MM.1S (cell line): ENCODE results near the gene POU4F3.

ENCODE experiments used
- CTCF ChIP-seq: fragments of 300-600 bp; sonication (generic); IDR thresholded peaks from 2 replicates; pipeline ENCODE4 v1.5.1; 2016; ENCODE audit warnings: antibody characterized with exemption, low read length, mixed read lengths
- EZH2 ChIP-seq: fragments of 300-600 bp; sonication (generic); optimal IDR thresholded peaks from 2 replicates; pipeline ENCODE3; 2017; ENCODE audit warnings: low read depth, mild to moderate bottlenecking, antibody characterized with exemption, low read length, mixed read lengths
- EZH2phosphoT487 ChIP-seq: fragments of 300-600 bp; sonication (generic); IDR thresholded peaks from 2 replicates; pipeline ENCODE4 v1.6.1; 2018; ENCODE audit warnings: antibody characterized with exemption, low read length

DNA sequence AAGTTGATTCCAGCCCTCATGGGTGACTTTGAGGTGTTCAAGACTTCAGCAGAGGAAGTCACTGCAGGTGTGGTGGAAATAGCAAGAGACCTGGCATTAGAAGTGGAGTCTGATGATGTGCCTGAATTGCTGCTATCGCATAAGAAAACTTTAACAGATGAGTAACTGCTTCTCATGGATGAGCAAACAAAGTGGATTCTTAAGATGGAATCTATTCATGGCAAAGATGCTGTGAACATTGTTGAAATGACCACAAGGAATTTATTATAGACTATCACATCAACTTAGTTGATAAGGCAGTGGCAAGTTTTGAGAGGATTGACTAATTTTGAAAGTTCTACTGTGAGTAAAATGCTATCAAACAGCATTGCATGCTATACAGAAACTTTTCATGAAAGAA is 17.1 kb upstream of the POU4F3 start:
- TF ChIP-seq CTCF (no peak), EZH2 (no peak), EZH2phosphoT487 (no peak)
